ENCODE results near the gene PLAAT2.

DNA sequence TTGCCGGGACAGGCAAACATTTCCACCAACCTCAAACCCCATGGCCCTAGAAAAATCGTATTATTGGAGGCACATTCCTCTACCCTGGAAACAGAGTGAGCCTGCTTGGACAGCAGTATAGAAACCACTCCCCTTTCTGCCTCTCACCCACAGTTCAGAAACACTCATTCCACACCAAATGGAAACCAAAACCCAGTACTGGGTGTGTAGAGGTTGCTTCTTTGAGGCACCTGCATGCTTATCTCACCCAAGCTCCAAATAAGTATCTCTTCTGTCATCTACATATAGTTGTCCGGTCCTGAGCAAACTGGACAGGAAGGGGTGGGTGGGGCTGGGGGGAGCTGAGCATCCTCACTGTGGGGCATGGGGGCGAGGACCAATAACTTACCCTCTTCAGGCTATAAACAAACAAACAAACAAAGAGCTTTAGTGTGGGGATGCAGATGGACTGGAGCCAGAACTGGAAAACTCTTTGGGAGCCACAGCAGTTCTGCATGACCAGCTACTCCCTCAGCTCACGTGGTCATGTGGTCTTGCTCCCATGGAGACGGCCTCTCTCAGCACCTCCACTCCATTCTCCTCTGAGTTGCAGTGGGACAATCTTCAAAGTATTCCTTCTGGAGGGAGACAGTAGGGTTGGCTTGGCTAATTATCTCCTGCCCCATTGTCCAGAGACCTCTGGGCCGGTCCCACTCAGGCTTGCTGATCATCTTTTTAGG is 1.0 kb upstream of the PLAAT2 start:
- TF ChIP-seq POLR2AphosphoS5 (IDR thresholded peaks at IDR 0.05; ENCODE audit: low read depth, low read length) (no peak), TAF1 (IDR thresholded peaks at IDR 0.05; ENCODE audit: borderline replicate concordance, insufficient read depth, low read length) (no peak), FOXP2 (optimal IDR thresholded peaks at IDR 0.05; ENCODE audit: borderline replicate concordance, extremely low read depth, extremely low read length, insufficient read depth) (no peak), SIN3A (IDR thresholded peaks at IDR 0.05; ENCODE audit: borderline replicate concordance, insufficient read depth, low read length) (no peak)
- TF ChIP-seq, protein P1, sequence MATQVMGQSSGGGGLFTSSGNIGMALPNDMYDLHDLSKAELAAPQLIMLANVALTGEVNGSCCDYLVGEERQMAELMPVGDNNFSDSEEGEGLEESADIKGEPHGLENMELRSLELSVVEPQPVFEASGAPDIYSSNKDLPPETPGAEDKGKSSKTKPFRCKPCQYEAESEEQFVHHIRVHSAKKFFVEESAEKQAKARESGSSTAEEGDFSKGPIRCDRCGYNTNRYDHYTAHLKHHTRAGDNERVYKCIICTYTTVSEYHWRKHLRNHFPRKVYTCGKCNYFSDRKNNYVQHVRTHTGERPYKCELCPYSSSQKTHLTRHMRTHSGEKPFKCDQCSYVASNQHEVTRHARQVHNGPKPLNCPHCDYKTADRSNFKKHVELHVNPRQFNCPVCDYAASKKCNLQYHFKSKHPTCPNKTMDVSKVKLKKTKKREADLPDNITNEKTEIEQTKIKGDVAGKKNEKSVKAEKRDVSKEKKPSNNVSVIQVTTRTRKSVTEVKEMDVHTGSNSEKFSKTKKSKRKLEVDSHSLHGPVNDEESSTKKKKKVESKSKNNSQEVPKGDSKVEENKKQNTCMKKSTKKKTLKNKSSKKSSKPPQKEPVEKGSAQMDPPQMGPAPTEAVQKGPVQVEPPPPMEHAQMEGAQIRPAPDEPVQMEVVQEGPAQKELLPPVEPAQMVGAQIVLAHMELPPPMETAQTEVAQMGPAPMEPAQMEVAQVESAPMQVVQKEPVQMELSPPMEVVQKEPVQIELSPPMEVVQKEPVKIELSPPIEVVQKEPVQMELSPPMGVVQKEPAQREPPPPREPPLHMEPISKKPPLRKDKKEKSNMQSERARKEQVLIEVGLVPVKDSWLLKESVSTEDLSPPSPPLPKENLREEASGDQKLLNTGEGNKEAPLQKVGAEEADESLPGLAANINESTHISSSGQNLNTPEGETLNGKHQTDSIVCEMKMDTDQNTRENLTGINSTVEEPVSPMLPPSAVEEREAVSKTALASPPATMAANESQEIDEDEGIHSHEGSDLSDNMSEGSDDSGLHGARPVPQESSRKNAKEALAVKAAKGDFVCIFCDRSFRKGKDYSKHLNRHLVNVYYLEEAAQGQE (IDR thresholded peaks at IDR 0.05; ENCODE audit: insufficient read depth in 1 of 2, low read depth in 2 of 2, low read length in 2 of 2) = no peak

Measured in PFSK-1 (cell line).